Measurements from ENCODE around the gene ATP8A2.

GRCh38 chr13:25677956-25678355, 306.2 kb downstream of the ATP8A2 start:
- TF ChIP-seq POLR2A (IDR thresholded peaks at IDR 0.05; ENCODE audit: low read length) (no peak), GATA1 (IDR thresholded peaks at IDR 0.05; ENCODE audit: low read depth, low read length) (no peak)
